HepG2 (cell line): ENCODE results near the gene SLCO3A1. TPM values are rescaled to one million over a fixed set of nuclear protein-coding genes. Genes with fewer than 3 reads are reported as not detected.

ENCODE experiments used
- ATAC-seq: fragments of 200-7000 bp; cut with Tn5 transposase; 3 replicates; pipeline ENCODE4 v1.9.1; 2020; ENCODE audit warnings: mild to moderate bottlenecking, moderate library complexity
- BruUV-seq: library from RNA; stranded (reverse); fragments of 400-500 nt; replicated peaks from 2 replicates; lab custom pipeline; 2021; lab: Mats Ljungman, UMichigan
- CTCF ChIA-PET: fragments of 300-600 bp; formaldehyde crosslinking; extraction: SDS; loops from one replicate; lab custom pipeline; 2021; ENCODE audit warnings: low total read pairs, inconsistent platforms, low intra/inter-chr PET ratio; lab: Yijun Ruan, JAX
- POLR2A ChIA-PET: fragments of 350-600 bp; sonication (Branson Sonifier 250); formaldehyde crosslinking; loops from one replicate; lab custom pipeline; 2020; ENCODE audit warnings: antibody characterized with exemption, inconsistent platforms; lab: Yijun Ruan, JAX
- DNase-seq: peaks from one replicate; pipeline ENCODE4 v3.0.0-alpha.2; 2015; ENCODE audit warnings: low spot score
- FAIRE-seq: peaks from 3 replicates; lab custom pipeline; 2011; peaks lifted over from hg19 to GRCh38; lab: Jason Lieb, UNC
- H2AFZ ChIP-seq: one replicate; pipeline ENCODE4 v1.6.1; 2011; ENCODE audit warnings: low read length, inconsistent platforms
- H3K27ac ChIP-seq: fragments of 300-600 bp; 3 replicates; pipeline ENCODE4 v1.8.0; 2011; ENCODE audit warnings: mixed run types, mild to moderate bottlenecking, mixed read lengths, low read length, inconsistent platforms; ENCODE audit not compliant: insufficient read depth; ENCODE audit errors: extremely low read length
- H3K27me3 ChIP-seq, 2 experiments: fragments of 200-600 bp in 1 of 2; 2 replicates in 1 of 2; 3 replicates in 1 of 2; pipeline versions ENCODE4 v1.6.0 to v1.8.0; 2011; ENCODE audit warnings: low read length in 2 of 2, mild to moderate bottlenecking in 2 of 2, moderate library complexity in 2 of 2, inconsistent platforms in 1 of 2; ENCODE audit not compliant: insufficient read depth in 2 of 2, control insufficient read depth in 1 of 2
- H3K36me3 ChIP-seq, 2 experiments: fragments of 200-600 bp in 1 of 2; replicated peaks in 1 of 2; 2 replicates in 1 of 2; 3 replicates in 1 of 2; pipeline versions ENCODE4 v1.5.1 to v1.8.0; 2011; ENCODE audit warnings: low read length in 2 of 2, inconsistent platforms in 1 of 2; ENCODE audit not compliant: insufficient read depth in 2 of 2, control insufficient read depth in 1 of 2
- H3K4me1 ChIP-seq: 2 replicates; pipeline ENCODE4 v1.5.1; 2012; ENCODE audit warnings: low read length, inconsistent platforms; ENCODE audit not compliant: insufficient read depth
- H3K4me2 ChIP-seq: 2 replicates; pipeline ENCODE4 v1.6.0; 2011; ENCODE audit warnings: low read depth, low read length, inconsistent platforms
- H3K4me3 ChIP-seq, 3 experiments: fragments of 200-600 bp in 1 of 3; sonication (generic), shearing (Covaris generic) in 1 of 3; replicated peaks in 1 of 3; 2 replicates each; pipeline ENCODE4 v1.5.1; 2011 to 2016; ENCODE audit warnings: low read length in 3 of 3, inconsistent platforms in 2 of 3, low read depth in 2 of 3, mild to moderate bottlenecking in 2 of 3, control low read depth in 1 of 3, mixed read lengths in 1 of 3; ENCODE audit not compliant: insufficient read depth in 1 of 3
- H3K79me2 ChIP-seq: one replicate; pipeline ENCODE4 v1.6.1; 2011; ENCODE audit warnings: low read length, inconsistent platforms; ENCODE audit not compliant: insufficient read depth
- H3K9ac ChIP-seq: 2 replicates; pipeline ENCODE4 v1.6.0; 2011; ENCODE audit warnings: mild to moderate bottlenecking, low read depth, low read length, inconsistent platforms; ENCODE audit not compliant: insufficient read depth
- H3K9me3 ChIP-seq: 2 replicates; pipeline ENCODE4 v1.5.1; 2012; ENCODE audit warnings: mild to moderate bottlenecking, low read length
- H4K20me1 ChIP-seq: 2 replicates; pipeline ENCODE4 v1.6.0; 2011; ENCODE audit warnings: inconsistent platforms, mild to moderate bottlenecking, low read length, moderate library complexity; ENCODE audit not compliant: insufficient read depth
- DNMT1 ChIP-seq: sonication (generic); formaldehyde crosslinking; IDR thresholded peaks from 2 replicates; pipeline ENCODE4 v1.5.1; 2020; ENCODE audit warnings: mild to moderate bottlenecking, missing genetic modification reagents
- FOXC1 ChIP-seq: sonication (generic); formaldehyde crosslinking; IDR thresholded peaks from 2 replicates; pipeline ENCODE4 v1.8.0; 2022; ENCODE audit warnings: mild to moderate bottlenecking, missing genetic modification reagents, borderline replicate concordance
- PCBP2 ChIP-seq: fragments of 200-400 bp; formaldehyde crosslinking; optimal IDR thresholded peaks from 2 replicates; pipeline ENCODE3; 2018; ENCODE audit warnings: low read length, low read depth; ENCODE audit not compliant: poor library complexity, severe bottlenecking
- ZNF501 ChIP-seq: sonication (generic); formaldehyde crosslinking; IDR thresholded peaks from 2 replicates; pipeline ENCODE4 v1.5.1; 2020; ENCODE audit warnings: mild to moderate bottlenecking, moderate library complexity, missing genetic modification reagents
- ZNF558 ChIP-seq: sonication (generic); formaldehyde crosslinking; IDR thresholded peaks from 2 replicates; pipeline ENCODE4 v1.9.0; 2022; ENCODE audit warnings: mild to moderate bottlenecking, missing genetic modification reagents, borderline replicate concordance
- ZNF747 ChIP-seq: sonication (generic); formaldehyde crosslinking; IDR thresholded peaks from 2 replicates; pipeline ENCODE4 v1.8.1; 2023; ENCODE audit warnings: missing genetic modification reagents, mild to moderate bottlenecking, borderline replicate concordance
- WGBS: methylation state at CpG from one replicate; pipeline ENCODE4 v1.1.6; 2017; ENCODE audit warnings: low lambda C conversion rate; 5-methylcytosine and 5-hydroxymethylcytosine counted together
- in situ Hi-C: cut with HindIII; loops from 2 replicates; pipeline ENCODE4 v1.10.0; 2017; ENCODE audit warnings: low pct_unique_long_range_greater_than_20kb; ENCODE audit not compliant: extremely low pct_ligation_motif_present
- intact Hi-C: fragments of 100-400 bp; cut with micrococcal nuclease; formaldehyde crosslinking; loops from one replicate; pipeline ENCODE4 v1.10.0; 2022; ENCODE audit not compliant: unreplicated experiment
- polyA plus RNA-seq, 8 experiments: library from polyadenylated mRNA; depleted of rRNA in 3 of 8; stranded (reverse) in 7 of 8; unstranded in 1 of 8; fragments of >200 nt; fragmentation: Illumina TruSeq in 4 of 8; extraction: Trizol in 4 of 8; gene quantifications; 2 replicates each; pipeline versions ENCODE4 v1.2.1 to v1.2.3, GENCODE V29; 2011 to 2016; ENCODE audit warnings: low read depth in 4 of 8, missing spikeins in 1 of 8, mixed read lengths in 1 of 8; ENCODE audit not compliant: insufficient read depth in 1 of 8
- total RNA-seq, 5 experiments: library from RNA; depleted of rRNA; stranded (reverse); fragments of >200 nt; fragmentation: Illumina TruSeq; extraction: Trizol; gene quantifications; 2 replicates each; pipeline ENCODE4 v1.2.3, GENCODE V29; 2016; ENCODE audit warnings: low read depth in 1 of 5
- TF ChIP-seq, protein P1 (sequence below): sonication (generic); formaldehyde crosslinking; IDR thresholded peaks from 2 replicates; pipeline ENCODE4 v1.9.0; 2021; ENCODE audit warnings: missing genetic modification reagents, borderline replicate concordance
- TF ChIP-seq, protein P2 (sequence below): sonication (generic); formaldehyde crosslinking; IDR thresholded peaks from 2 replicates; pipeline ENCODE4 v1.9.0; 2021; ENCODE audit warnings: missing genetic modification reagents, mild to moderate bottlenecking, borderline replicate concordance

SLCO3A1 gene
- total and polyA plus RNA-seq, 2 of the 13 experiments (the other 11 are each of a cell fraction or from before 2014, with no cell fraction given), result 0.02 TPM; not detected in 1

GRCh38 chr15:91874992-91875660 lies 21.6 kb downstream of the SLCO3A1 start:
- WGBS, result 25% methylated on average over 9 of the region's 9 CpGs
- no peaks in the 10 kb centered on the region for H3K4me1 ChIP-seq
- no peak overlapping the region for H3K9ac ChIP-seq
- CTCF ChIA-PET, result no interaction called here
- intact Hi-C loops (no loop called here), in situ Hi-C loops (no loop called here)
- no peak for TF ChIP-seq ZNF747
- TF ChIP-seq ZNF558 (CRISPR knock-in tag), result no peak
- TF ChIP-seq, protein P1, sequence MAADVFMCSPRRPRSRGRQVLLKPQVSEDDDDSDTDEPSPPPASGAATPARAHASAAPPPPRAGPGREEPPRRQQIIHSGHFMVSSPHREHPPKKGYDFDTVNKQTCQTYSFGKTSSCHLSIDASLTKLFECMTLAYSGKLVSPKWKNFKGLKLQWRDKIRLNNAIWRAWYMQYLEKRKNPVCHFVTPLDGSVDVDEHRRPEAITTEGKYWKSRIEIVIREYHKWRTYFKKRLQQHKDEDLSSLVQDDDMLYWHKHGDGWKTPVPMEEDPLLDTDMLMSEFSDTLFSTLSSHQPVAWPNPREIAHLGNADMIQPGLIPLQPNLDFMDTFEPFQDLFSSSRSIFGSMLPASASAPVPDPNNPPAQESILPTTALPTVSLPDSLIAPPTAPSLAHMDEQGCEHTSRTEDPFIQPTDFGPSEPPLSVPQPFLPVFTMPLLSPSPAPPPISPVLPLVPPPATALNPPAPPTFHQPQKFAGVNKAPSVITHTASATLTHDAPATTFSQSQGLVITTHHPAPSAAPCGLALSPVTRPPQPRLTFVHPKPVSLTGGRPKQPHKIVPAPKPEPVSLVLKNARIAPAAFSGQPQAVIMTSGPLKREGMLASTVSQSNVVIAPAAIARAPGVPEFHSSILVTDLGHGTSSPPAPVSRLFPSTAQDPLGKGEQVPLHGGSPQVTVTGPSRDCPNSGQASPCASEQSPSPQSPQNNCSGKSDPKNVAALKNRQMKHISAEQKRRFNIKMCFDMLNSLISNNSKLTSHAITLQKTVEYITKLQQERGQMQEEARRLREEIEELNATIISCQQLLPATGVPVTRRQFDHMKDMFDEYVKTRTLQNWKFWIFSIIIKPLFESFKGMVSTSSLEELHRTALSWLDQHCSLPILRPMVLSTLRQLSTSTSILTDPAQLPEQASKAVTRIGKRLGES, result no peak
- TF ChIP-seq, protein P2, sequence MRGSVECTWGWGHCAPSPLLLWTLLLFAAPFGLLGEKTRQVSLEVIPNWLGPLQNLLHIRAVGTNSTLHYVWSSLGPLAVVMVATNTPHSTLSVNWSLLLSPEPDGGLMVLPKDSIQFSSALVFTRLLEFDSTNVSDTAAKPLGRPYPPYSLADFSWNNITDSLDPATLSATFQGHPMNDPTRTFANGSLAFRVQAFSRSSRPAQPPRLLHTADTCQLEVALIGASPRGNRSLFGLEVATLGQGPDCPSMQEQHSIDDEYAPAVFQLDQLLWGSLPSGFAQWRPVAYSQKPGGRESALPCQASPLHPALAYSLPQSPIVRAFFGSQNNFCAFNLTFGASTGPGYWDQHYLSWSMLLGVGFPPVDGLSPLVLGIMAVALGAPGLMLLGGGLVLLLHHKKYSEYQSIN (CRISPR knock-in tag), result no peak
- TF ChIP-seq ZNF501 (CRISPR knock-in tag), result no peak
- no peak for TF ChIP-seq DNMT1 (CRISPR knock-in tag)
- no peak for TF ChIP-seq FOXC1 (CRISPR knock-in tag)
- TF ChIP-seq PCBP2, result no peak
- H4K20me1 ChIP-seq, result no peaks in the 10 kb centered on the region
- FAIRE-seq, result no peak
- H3K4me3 ChIP-seq, result no peak overlapping the region
- no peak overlapping the region for H3K4me2 ChIP-seq
- no TSS peak for BruUV-seq
- H3K27ac ChIP-seq, result no peak overlapping the region
- no peak overlapping the region for H2AFZ ChIP-seq
- POLR2A ChIA-PET, result no interaction called here
- H3K36me3 ChIP-seq, result no peaks in the 10 kb centered on the region
- H3K9me3 ChIP-seq, result no peaks in the 10 kb centered on the region
- no peaks in the 10 kb centered on the region for H3K79me2 ChIP-seq
- ATAC-seq, result no peak
- no peaks in the 10 kb centered on the region for H3K27me3 ChIP-seq
- no peak for DNase-seq
